Right lobe of liver (tissue), 4 donors: ENCODE results near the gene MRPL20.

Experiments used
- POLR2A ChIP-seq: fragments of 450-650 bp; IDR thresholded peaks from one replicate; pipeline ENCODE4 v1.6.1; 2017; ENCODE audit warnings: antibody characterized with exemption, mild to moderate bottlenecking
- TF ChIP-seq, protein P1 (sequence below), 4 donors: fragments of 200-600 bp in 3 of 4; fragments of 450-650 bp in 1 of 4; IDR thresholded peaks; one replicate each; pipeline versions ENCODE4 v1.5.1 to v1.8.0; 2016 to 2022; ENCODE audit warnings: antibody characterized with exemption in 4 of 4, mild to moderate bottlenecking in 2 of 4
- donor health status: DM: no; HTN: no; CAD: no.
- donor health status: DM: no; HTN: no; CAD: no.
- donor health status: DM: no; HTN: yes; CAD: no.

DNA sequence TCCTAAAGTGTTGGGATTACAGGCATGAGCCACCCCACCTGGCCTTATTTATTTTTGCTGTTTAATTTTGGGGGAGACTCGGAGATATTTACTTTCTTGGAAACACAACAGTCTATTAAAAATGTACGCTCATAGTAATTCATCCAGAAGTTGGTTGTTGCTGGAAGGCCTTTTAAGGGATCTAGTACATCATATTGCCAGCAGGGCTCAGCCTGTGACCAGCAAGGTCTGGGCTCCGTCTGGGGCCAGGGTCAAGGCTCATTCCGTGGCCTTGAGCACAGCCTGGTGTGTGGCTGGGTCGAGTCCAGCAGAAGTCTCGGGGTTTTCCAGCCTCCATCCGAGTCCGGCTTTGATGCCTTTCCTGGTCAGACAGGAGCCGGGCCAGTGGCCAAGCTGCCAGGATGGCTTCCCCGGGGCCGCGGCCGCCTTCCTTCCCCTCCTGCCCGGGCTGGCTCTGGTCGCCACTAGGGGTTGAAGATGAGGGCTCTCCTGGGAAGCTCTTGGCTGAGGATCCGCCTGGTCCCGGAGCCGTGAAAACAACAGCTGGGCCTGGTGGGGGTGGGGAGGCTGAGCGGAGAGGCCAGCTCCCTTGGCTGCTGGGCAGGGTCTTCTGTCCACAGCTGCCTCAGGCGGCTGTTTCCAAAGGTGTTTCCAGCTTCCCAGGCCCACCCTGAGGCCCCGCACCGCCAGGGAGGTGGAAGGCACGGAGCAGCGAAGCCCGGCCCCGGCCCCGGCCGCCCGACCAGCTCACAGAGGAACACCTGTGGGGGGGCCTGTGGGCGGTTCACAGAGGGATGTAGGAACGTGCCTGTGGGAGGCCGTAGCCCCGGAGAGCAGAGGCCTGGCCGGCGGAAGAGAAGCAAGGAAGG, 23.3 kb upstream of the MRPL20 start:
- TF ChIP-seq, protein P1, sequence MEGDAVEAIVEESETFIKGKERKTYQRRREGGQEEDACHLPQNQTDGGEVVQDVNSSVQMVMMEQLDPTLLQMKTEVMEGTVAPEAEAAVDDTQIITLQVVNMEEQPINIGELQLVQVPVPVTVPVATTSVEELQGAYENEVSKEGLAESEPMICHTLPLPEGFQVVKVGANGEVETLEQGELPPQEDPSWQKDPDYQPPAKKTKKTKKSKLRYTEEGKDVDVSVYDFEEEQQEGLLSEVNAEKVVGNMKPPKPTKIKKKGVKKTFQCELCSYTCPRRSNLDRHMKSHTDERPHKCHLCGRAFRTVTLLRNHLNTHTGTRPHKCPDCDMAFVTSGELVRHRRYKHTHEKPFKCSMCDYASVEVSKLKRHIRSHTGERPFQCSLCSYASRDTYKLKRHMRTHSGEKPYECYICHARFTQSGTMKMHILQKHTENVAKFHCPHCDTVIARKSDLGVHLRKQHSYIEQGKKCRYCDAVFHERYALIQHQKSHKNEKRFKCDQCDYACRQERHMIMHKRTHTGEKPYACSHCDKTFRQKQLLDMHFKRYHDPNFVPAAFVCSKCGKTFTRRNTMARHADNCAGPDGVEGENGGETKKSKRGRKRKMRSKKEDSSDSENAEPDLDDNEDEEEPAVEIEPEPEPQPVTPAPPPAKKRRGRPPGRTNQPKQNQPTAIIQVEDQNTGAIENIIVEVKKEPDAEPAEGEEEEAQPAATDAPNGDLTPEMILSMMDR (IDR thresholded peaks at IDR 0.05) = peak in 1 of 4 donors; percentile 13
- no peak for TF ChIP-seq POLR2A
